GM21786 (cell line): ENCODE results near the gene EXOC3.

Experiments used
- ATAC-seq: cut with Tn5 transposase; IDR thresholded peaks from one replicate; pipeline ENCODE4 v1.9.1; 2021; ENCODE audit not compliant: unreplicated experiment

Gene EXOC3

DNA sequence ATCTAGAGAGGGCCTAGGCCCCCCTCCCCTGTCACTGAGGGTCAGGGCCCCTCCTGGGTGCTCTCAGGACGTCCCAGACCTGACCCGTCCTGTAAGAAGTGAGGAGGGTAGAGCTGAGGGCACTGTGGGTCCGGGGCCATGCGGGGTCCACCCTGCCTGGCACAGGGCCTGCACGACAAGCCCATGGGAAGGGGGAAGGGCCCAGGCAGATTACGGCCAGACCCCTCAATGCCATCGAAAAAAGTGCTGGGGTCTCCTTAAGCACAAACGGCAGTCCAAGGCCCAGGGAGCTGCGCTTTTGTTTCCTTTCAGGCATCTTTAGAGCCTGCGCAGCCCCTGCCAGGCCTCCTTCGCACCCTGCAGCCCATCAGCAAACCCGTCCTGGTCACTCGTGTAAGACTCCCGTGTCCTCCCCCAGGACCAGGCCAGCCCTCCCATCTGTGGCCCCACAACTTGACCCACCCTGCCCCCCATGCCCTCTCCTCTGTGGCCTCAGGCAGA is 4.4 kb upstream of the EXOC3 start:
- ATAC-seq, result no peak

DNA sequence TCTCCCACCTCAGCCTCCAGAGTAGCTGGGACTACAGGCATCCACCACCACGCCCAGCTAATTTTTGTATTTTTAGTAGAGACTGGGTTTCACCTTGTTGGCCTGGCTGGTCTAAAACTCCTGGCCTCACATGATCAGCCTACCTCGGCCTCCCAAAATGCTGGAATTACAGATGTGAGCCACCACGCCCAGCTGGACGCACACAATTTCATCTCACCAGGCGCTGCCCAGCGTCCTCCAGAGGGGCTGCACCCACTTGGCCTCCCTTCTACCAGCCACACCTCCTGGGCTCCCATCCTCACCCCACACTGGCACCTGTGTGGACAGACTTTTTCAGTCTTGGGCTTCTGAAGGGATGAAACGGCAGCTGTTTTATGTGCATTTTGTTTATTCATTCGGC is 3.8 kb upstream of the EXOC3 start:
- ATAC-seq, result no peak

DNA sequence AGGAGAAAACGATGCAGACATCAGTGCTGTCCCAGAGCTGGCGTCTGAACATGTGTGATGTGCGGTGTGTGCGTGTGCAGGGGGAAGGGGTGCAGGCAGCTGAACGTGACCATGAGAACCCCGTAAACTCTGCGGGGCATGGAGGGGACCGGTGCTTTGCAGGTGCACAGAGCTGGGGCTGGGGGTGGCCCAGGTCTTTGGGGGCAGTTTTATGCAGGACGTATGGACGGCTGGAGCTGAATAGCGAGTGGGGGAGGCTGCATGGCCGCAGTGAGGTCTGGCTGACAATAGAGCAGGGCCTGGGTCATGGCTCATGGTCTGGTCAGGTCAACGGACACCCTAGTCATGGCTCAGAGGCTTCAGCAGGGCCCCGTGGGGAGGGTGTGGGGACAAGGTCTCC is 3.3 kb upstream of the EXOC3 start:
- ATAC-seq, result no peak

DNA sequence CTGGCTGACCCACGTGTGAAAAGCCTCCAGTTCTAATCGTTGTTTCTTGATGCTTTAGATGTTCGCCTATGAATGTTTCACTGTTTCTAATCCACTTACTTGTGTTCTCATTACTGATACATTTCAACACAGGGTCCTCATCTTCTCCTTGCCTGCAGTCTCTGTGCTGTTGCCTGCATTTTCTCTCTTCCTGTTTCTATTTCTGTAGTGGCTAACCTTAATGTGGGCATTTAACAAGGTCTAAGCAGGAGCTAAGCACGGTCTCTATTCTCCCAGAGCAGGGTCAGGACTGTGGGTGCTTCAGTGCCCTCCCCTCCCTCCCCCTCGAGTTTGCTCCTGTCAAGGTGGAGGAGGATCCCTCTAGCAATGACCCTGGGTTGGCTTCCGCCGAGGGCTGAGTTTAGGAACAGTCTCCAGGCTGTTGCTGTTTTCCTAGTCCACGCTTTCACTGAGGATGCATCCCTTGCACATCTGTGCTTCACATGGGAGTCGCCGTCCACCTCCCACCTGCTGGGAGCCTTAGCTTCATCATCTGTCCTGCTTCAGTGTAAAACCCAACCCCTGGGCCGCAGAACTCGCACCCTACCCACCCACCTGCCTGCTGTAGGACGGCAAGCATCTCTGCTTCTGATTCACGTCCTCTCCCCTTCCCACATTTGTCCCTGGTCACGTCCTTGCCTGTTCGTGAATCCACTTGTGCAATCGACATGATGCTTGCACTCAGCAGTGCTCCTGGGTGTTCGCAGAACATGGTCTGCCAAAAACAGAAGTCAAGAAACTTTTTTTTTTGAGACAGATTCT is 2.4 kb upstream of the EXOC3 start:
- no peak for ATAC-seq

DNA sequence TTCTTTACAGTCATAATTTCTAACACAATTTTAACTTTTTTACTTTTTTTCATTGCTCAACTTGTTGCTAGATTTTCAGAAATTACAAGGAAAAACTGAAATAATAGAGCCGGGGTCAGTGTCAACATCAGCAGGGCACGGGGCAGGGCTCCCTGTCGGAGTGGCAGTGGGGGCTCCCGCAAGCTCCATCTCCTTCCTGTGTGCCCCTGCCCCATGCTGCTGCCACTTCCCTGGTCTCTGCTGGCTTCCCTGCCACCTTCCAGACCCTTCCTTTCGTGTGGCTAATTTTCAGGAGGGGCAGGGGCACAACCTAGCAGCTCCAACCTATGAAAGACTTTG is 1.0 kb upstream of the EXOC3 start:
- ATAC-seq, result no peak

DNA sequence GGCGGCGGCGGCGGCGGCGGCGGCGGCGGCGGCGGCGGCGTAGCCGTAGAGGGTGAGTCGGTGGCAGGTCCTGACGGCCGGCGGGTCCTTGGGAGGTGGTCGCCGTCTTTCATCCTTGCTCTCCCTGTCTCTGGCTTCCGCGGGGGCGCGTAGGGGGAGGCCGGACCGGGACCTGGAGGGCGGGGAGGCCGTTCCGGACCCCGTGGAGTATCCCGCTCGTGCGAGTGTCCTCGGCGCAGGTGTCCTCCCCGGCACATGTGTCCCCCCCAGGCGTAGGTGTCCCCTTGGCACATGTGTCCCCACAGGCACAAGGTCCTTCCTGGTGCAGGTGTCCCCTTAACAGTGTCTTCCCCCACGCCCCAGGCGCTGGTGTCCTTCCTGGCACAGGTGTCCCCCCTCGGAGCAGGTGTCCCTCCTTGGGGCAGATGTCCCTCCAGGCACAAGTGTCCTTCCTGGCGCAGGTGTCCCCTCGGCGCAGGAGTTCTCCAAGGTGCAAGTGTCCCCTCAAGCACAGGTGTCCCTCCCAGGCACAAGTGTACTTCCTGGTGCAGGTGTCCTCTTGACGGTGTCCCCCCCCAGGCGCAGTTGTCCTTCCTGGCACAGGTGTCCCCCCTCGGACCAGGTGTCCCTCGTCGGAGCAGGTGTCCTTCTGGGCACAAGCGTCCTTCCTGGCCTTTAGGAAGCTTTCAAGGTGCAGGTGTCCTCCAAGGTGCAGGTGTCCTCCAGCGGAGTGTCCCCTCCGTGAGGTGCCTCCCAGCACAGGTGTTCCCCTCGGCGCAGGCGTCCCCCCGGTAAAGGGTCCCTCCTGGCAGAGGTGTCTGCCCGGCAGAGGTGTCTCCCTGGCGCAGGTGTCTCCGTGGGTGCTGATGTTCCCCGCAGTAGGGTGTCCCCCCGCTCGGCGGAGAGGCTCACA is 519 bp downstream of the EXOC3 start:
- peak; percentile 16 for ATAC-seq

DNA sequence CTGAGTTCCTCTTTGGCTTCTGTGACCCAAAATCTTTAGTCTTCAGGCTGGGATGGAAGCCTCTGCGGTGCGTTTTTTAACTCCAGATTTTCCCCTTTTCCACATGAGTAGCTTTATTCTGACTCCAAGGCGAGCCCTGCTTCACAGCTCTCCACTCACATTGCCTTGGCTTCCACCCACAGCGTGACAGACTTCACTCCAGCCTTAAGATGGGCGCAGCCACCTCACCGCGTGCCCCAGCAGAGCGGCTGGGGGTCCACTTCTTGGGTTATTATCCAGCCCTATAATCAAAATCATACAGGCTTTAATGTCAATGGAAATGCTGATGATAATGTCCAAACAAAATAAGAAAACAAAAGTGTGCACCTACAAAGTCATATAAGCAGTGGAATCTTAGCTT is 1.2 kb downstream of the EXOC3 start:
- ATAC-seq, result no peak

DNA sequence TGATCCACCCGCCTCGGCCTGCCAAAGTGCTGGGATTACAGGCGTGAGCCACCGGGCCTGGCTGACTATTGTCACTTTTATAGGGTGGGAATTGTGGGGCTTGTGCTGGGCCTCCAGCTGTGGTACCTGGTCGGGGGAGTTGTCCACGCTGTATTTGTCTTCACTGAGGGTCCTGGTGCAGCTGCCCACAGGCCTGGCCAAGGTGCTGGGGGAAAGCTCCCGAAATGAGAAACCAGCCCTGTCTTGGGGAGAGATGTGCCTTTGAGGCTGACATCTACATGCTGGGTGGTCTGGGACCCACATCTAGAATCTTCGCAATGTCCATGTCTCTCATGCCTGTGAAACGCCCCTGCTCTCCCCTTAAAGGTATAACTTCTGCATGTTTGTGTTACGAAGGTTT is 2.6 kb downstream of the EXOC3 start:
- ATAC-seq, result no peak

DNA sequence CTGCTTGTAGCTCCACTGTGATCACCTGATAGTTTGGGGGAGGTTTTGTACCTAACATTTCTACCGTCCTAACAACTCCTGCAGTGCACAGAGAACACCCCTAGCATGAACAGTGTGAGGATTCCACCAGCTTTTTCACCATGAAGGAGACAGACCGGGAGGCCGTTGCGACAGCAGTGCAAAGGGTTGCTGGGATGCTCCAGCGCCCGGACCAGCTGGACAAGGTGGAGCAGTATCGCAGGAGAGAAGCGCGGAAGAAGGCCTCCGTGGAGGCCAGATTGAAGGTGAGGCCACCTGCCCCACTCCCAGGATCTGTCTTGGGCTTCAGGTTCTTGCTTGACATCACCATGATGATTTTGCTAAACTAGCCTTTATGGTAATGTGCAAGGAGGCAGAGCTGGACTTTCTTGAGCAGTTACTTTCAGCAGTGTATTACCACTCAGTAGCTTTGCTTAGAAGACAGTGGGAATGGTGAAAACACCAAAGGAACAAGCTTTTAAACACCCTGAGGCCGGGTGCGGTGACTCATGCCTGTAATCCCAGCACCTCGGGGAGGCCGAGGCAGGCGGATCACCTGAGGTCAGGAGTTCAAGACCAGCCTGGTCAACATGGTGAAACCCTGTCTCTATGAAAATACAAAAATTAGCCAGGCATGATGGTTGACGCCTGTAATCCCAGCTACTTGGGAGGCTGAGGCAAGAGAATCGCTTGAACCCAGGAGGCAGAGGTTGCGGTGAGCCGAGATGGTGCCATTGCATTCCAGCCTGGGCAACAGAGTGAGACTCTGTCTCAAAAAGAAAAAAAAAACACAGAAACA is 3.3 kb downstream of the EXOC3 start:
- no peak for ATAC-seq

DNA sequence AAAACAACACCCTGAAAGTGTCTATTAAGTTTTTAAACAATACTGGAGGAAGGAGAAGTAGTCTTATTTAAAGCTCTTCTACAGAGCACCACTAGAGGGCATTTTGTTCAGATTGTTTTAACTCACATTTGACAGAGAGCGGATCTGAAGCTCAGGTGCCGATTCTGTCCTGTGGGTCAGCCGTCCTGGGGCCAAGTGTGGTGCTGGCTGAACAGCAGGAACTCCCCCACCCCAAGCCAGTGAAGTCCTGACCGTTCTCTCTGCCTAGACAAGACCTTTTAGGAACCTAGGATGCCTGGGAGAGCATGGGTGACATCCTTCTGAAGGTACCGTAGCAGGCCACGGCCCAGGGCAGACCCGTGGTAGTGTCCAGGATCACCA is 3.9 kb downstream of the EXOC3 start:
- ATAC-seq, result no peak

DNA sequence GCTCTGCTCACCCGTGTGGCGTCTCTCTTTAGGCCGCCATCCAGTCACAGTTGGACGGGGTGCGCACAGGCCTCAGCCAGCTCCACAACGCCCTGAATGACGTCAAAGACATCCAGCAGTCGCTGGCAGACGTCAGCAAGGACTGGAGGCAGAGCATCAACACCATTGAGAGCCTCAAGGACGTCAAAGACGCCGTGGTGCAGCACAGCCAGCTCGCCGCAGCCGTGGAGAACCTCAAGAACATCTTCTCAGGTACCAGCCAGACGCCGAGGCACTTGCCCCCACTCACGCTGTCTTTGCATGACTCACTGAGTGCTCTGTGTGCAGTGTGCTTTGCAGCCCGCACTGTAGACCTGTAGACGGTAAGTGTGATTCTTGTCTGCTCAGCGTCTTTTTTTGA is 4.5 kb downstream of the EXOC3 start:
- no peak for ATAC-seq

DNA sequence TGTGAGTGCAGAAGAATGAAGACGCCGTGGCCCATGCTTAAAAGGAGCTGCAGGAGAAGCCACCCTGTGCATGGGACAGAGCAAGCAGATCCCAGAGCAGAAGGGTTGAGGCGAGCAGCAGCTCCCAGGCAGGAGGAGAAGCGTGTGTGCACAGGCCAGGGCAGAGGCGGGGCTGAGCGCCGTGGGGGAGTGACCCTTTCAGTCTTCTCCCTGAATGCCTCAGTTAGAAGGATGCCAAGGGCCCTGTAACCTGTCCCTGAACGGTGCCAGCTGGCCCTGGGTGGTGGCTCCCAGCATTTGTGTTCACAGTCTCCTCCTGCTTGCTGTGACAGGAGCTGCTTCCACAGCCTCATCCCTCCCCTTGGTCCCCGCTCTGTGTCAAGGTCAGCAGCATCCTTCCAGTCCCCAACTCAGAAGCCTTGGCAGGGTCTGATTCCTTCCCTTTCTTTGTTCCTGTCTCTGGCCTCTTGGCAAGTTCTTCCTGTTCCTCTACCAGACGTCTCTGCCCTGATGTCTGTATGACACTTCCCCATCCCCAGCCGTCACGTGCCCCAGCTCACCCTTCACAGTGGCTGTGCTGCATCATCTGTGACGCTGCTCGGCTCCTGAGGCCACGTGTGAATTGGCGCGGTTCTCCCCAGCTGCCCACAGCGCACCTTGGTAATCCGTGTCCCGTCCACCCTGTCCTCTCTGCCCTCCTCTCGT is 5.2 kb downstream of the EXOC3 start:
- no peak for ATAC-seq

DNA sequence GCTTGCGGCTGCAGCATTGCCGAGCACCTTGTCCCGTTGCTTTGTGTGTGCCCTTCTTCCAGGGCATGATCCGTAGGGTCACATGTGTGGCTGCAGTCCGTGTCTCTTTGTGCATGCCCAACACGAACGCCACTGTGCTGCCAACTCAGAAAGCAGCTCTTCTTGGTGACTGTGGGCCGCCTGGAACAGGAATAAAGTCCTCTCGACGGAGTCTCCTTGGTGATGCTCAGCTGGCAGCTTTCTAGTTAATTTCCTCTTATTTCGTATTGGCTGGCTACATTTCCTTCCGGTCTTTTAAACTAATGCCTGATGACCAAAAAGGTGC is 5.8 kb downstream of the EXOC3 start:
- no peak for ATAC-seq

DNA sequence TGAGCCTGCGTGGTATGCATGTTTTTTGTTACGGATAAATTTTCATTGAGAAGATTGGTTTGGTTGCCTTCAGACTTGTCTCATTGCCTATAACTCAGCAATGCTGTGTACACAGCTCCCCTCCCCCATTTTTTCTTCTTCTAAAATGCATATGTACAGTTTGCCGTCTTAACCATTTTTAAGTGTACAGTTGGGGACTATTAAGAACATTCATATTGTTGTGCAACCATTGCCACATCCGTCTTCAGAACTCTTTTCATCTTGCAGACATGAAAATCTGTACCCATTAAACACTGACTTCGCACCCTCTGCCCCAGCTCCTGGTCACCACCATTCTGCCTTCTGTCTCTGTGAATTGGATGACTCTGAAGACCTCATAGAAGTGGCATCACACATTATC is 6.2 kb downstream of the EXOC3 start:
- no peak for ATAC-seq

DNA sequence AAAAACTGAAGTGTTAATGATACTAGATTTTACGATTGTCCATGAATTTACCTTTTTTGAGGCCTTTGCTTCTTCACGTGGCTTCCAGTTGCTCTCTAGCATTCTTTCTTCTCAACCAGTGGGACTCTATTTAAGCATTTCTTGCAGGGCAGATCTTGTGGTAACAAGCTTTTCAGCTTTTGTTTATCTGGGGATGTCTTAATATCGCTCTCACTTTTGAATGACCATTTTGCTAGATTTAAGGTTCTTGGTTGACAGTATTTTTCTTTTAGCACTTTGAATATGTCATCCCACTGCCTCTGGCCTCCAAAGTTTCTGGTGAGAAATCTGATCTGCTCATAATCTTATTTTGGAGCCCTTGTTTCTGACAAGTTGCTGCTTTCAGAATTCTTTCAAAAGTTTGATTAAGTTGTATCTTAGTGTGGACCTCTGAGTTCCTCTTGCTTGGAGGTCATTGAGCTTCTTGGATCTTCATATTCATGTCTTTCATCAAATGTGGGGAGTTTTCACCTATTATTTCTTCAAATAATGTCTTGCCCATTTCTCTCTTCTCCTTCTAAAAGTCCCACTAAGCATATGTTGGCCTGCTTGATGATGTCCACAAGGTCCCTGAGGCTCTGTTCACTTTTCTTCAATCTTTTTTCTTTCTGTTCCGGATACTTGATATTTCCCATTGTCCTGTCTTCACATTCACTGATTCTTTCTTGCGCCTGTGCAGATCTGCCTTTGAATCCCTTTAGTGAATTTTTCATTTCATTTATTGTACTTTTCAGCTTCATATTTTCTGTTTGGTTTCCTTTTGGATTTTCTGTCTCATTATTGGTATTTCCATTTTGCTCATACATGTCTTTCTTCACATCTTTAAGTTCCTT is 8.8 kb downstream of the EXOC3 start:
- no peak for ATAC-seq

DNA sequence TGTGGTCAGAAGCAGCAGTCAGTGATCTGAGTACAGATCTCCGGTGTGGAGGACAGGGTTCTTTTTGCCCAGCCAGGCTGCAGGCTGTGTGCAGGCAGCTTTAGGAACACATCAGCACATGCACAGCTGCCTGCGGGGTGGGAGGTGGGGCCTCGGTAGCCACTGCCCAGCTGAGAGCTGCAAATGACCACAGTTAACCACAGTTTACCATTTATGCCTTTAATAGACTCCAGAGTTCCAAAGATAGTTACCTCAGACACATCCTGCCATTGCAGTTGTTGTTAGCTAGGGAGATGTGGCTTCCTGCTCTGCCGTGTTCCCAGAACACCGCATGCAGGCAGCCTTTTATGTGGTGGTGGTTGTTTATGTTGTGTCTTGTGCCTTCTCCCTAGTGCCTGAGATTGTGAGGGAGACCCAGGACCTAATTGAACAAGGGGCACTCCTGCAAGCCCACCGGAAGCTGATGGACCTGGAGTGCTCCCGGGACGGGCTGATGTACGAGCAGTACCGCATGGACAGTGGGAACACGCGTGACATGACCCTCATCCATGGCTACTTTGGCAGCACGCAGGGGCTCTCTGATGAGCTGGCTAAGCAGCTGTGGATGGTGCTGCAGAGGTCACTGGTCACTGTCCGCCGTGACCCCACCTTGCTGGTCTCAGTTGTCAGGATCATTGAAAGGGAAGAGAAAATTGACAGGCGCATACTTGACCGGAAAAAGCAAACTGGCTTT is 10.2 kb downstream of the EXOC3 start:
- ATAC-seq, result no peak

DNA sequence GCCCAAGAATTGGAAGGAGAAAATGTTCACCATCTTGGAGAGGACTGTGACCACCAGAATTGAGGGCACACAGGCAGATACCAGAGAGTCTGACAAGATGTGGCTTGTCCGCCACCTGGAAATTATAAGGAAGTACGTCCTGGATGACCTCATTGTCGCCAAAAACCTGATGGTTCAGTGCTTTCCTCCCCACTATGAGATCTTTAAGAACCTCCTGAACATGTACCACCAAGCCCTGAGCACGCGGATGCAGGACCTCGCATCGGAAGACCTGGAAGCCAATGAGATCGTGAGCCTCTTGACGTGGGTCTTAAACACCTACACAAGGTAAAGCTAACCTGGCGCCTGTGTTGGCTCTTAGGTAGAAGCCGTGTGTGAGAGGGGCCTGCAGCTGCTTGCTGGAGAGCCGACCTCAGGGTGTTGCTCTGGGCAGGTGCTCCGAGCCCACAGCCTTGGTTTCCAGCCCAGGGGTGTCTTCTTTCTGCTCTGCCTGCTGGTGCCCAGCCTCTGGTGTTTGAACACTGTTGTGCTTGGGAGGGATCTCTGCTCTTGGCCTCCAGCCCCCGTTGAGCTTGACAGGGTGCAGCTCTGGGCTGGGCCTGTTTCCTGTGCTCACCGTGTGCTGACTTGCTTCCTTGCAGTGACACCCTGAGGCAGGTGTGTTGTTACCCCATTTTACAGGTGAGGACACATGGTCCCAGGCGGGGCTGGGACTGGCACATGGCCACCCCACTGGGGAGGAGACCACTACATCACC is 10.9 kb downstream of the EXOC3 start:
- ATAC-seq, result no peak

DNA sequence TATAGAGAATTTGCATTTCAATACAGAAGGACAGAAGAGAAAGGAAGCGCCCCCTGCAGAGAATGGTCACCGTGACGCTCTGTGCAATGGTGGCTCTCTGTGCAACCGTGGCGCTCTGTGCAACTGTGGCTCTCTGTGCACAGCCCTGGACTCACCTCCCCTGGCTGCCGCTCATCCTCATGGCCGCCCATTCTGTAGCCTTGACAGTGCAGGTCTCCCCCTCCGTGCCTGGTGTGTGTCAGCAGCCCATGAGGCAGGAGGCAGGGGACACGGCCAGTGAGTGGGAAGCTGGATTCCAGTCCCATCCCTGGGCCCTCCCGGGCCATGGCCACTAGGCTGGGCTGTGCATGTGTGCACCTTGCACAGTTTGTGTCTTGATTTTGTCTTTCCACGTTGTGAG is 12.0 kb downstream of the EXOC3 start:
- ATAC-seq, result no peak

DNA sequence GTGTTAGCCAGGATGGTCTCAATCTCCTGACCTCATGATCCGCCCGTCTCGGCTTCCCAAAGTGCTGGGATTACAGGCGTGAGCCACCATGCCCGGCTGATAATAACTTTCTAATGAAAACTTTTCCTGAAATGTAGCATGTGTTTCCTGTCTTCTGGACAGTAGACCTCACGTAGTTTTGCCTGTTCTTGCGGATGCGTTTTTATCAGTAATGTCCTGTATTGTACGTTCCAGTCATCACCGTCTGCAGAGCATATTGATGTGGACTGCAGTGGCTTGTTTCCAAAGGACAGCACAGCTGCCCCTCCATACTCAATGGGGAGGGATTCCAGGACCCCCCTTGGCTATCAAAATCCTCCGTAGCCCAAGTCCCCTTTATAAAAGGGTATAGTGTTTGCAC is 12.8 kb downstream of the EXOC3 start:
- ATAC-seq, result no peak
